Stimulated activated memory B cell treated with anti-CD40 and anti-IgM and Interleukin-4, amounts not matched to agents 10 μg/mL and 1 μg/mL and 100 μg/mL, for 72 hours (primary cell): ENCODE data around the gene EFCAB12.
"Not testable (repeated sequence)": the region's sequence is repeated elsewhere in the genome, so short reads cannot be mapped to it uniquely, and the experiment has no call there.

Source experiments
- ATAC-seq: fragments of 150-1000 bp; cut with Tn5 transposase; 2 replicates; pipeline ENCODE4 v1.10.0; 2021
- H3K27ac Mint-ChIP-seq: one replicate; pipeline ENCODE4 v1.8.0; 2022; ENCODE audit warnings: mild to moderate bottlenecking, mixed read lengths
- H3K27me3 Mint-ChIP-seq: one replicate; pipeline ENCODE4 v1.8.0; 2022; ENCODE audit warnings: mixed read lengths
- H3K36me3 Mint-ChIP-seq: one replicate; pipeline ENCODE4 v1.8.0; 2022; ENCODE audit warnings: mixed read lengths
- H3K4me1 Mint-ChIP-seq: one replicate; pipeline ENCODE4 v1.8.0; 2022; ENCODE audit warnings: mixed read lengths
- H3K4me3 Mint-ChIP-seq: one replicate; pipeline ENCODE4 v1.8.0; 2022; ENCODE audit warnings: mild to moderate bottlenecking, moderate library complexity, mixed read lengths
- H3K9me3 Mint-ChIP-seq: one replicate; pipeline ENCODE4 v1.8.0; 2022; ENCODE audit warnings: mixed read lengths

Gene EFCAB12

GRCh38 chr3:129417326-129417725, 11.1 kb downstream of the EFCAB12 start:
- H3K27ac Mint-ChIP-seq, result no peak overlapping the region
- no peaks in the 10 kb centered on the region for H3K9me3 Mint-ChIP-seq
- peaks cover 8% of the 10 kb centered on the region for H3K36me3 Mint-ChIP-seq
- no peak overlapping the region for H3K4me3 Mint-ChIP-seq
- peaks cover 5% of the 10 kb centered on the region for H3K4me1 Mint-ChIP-seq
- H3K27me3 Mint-ChIP-seq, result no peaks in the 10 kb centered on the region
- ATAC-seq, result no peak

GRCh38 chr3:129416415-129416814, 12.0 kb downstream of the EFCAB12 start:
- no peaks in the 10 kb centered on the region for H3K9me3 Mint-ChIP-seq
- peaks cover 8% of the 10 kb centered on the region for H3K36me3 Mint-ChIP-seq
- no peak overlapping the region for H3K4me3 Mint-ChIP-seq
- ATAC-seq, result no peak
- H3K27me3 Mint-ChIP-seq, result no peaks in the 10 kb centered on the region
- H3K4me1 Mint-ChIP-seq, result peaks cover 5% of the 10 kb centered on the region
- no peak overlapping the region for H3K27ac Mint-ChIP-seq

- no peak for ATAC-seq
- Mint-ChIP-seq H3K27ac (no peak overlapping the region), H3K36me3 (peaks cover 2% of the 10 kb centered on the region), H3K4me3 (no peak overlapping the region), H3K9me3 (no peaks in the 10 kb centered on the region), H3K27me3 (no peaks in the 10 kb centered on the region), H3K4me1 (peaks cover 5% of the 10 kb centered on the region)
Measured at GRCh38 chr3:129415830-129416229, 12.6 kb downstream of the EFCAB12 start.

DNA sequence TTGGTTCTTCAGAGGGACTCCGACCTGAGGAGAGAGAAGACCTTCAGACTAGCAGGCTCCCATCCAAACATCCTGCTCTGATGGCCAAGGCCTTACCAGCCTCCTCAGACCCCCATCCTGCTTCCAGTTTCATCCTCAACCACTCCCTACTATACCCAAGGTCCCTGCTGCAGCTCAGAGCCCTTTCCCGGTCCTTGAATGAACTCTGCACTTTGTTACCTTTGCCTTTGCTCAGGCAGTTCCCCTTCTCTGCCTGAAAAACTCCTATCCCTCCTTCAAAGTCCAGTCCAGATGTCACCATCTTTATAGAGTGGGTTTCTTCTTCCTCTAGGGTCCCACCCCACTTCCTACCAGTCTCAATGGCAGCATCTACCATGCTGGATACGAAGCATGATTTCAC, 13.1 kb downstream of the EFCAB12 start:
- no peak overlapping the region for H3K4me3 Mint-ChIP-seq
- H3K36me3 Mint-ChIP-seq, result no peaks in the 10 kb centered on the region
- H3K27me3 Mint-ChIP-seq, result no peaks in the 10 kb centered on the region
- H3K27ac Mint-ChIP-seq, result no peak overlapping the region
- H3K4me1 Mint-ChIP-seq, result peaks cover 5% of the 10 kb centered on the region
- no peak for ATAC-seq
- no peaks in the 10 kb centered on the region for H3K9me3 Mint-ChIP-seq

DNA sequence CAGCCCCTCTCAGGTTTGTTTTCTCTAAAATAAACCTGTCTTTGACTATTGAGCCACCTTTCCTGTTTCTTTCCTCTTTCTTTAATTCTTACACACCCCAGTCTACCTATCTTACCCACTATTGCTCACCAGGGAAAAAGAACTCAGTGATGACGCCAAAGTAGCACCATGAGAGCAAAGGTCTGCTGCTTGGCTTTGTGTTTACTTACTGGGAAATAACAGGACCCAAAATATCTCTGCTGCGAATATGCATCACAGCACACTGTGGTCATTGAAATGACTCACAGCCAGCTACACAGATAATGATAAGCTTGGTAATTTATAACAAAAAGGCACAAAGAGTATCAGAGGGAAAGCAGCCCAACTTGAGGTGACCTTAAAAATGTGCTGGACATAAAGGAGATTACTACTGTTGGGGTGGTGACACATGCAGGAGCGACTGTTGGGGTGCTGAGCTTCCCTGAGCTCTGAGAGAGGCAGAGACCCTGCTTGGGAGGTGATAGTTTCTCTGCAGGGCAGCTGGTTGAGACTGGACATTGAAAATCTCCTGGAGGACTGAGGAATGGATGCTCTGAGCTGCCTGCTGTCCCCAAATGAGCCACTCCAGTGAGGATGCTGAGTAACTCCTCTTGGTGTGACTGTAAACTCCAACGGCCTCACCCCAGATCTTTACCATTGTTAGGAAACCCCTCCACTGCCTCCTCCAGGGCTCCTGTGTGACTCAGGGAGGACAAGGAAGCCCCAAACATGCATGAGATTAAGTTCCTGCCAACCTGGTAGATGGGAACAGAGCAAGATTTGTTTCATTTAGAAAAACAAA, 14.5 kb downstream of the EFCAB12 start:
- Mint-ChIP-seq H3K9me3 (no peaks in the 10 kb centered on the region), H3K36me3 (no peaks in the 10 kb centered on the region), H3K27me3 (no peaks in the 10 kb centered on the region), H3K4me3 (no peak overlapping the region), H3K4me1 (peaks cover 11% of the 10 kb centered on the region), H3K27ac (peak overlapping the region; percentile 51)
- ATAC-seq, result peak; percentile 86

- Mint-ChIP-seq H3K4me1 (peaks cover 11% of the 10 kb centered on the region), H3K27ac (peak overlapping the region; percentile 51)
- not testable (repeated sequence) for H3K4me3 Mint-ChIP-seq, H3K36me3 Mint-ChIP-seq, H3K27me3 Mint-ChIP-seq, H3K9me3 Mint-ChIP-seq, ATAC-seq
Measured at GRCh38 chr3:129413238-129413637, 15.2 kb downstream of the EFCAB12 start.

DNA sequence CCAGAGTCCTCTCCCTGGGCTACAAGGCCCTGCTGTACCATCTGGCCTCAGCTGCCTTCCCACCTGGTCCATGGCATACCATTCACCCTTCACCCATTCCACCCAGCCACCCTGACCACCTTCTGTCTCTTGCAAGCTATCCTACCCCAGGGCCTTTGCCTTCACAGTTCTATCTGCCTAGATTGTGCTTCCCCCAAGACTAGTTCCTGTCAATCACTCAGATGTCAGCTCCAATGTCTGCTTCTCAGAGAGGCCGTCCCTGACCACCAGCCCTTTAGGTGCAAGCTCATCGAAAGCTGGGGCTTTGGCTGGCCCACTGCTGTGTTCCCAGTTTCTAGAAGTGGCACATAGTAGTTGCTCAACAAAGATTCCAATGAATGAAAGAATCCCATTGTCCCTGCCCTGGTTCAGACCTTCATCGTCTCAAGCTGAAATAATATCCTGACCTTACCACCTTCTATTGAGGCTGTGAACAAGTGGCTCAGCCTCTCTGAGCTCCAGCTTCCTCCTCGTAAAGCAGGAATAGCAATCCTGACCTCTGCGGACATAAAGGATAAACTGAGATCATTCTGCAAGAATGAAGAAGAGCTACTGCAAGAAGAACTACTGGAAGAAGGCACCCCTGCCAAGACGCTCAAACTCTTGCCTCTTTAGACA, 15.8 kb downstream of the EFCAB12 start:
- no peak overlapping the region for H3K27ac Mint-ChIP-seq
- H3K36me3 Mint-ChIP-seq, result no peaks in the 10 kb centered on the region
- H3K4me3 Mint-ChIP-seq, result no peak overlapping the region
- no peaks in the 10 kb centered on the region for H3K27me3 Mint-ChIP-seq
- no peaks in the 10 kb centered on the region for H3K9me3 Mint-ChIP-seq
- peaks cover 11% of the 10 kb centered on the region for H3K4me1 Mint-ChIP-seq
- no peak for ATAC-seq

GRCh38 chr3:129410971-129411370, 17.5 kb downstream of the EFCAB12 start:
- H3K4me1 Mint-ChIP-seq, result peaks cover 11% of the 10 kb centered on the region

DNA sequence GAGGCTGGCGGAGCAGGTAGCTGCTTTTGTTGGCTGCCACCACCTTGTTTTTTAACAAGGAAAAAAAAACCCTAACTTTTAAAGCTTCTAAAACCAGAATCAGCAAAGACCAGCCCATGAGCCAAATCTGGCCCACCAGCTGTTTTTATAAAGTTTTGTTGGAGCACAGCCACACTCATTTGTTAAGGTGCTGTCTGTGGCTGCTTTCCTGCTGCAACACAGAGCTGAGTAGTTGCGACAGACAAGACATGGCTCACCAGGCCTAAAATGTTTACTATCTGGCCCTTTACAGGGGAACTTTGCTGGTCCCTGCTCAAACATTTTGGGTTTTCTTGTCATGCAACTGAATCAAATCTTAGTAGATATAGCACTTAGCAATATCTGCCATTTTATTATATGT, 18.9 kb downstream of the EFCAB12 start:
- no peak for ATAC-seq
- H3K9me3 Mint-ChIP-seq, result no peaks in the 10 kb centered on the region
- H3K4me3 Mint-ChIP-seq, result no peak overlapping the region
- H3K4me1 Mint-ChIP-seq, result peaks cover 11% of the 10 kb centered on the region
- H3K27me3 Mint-ChIP-seq, result no peaks in the 10 kb centered on the region
- no peak overlapping the region for H3K27ac Mint-ChIP-seq
- no peaks in the 10 kb centered on the region for H3K36me3 Mint-ChIP-seq

More at GRCh38 chr3:129410971-129411370, 17.5 kb downstream of the EFCAB12 start:
- Mint-ChIP-seq H3K36me3 (no peaks in the 10 kb centered on the region), H3K9me3 (no peaks in the 10 kb centered on the region), H3K27me3 (no peaks in the 10 kb centered on the region), H3K27ac (no peak overlapping the region), H3K4me3 (no peak overlapping the region)
- no peak for ATAC-seq

DNA sequence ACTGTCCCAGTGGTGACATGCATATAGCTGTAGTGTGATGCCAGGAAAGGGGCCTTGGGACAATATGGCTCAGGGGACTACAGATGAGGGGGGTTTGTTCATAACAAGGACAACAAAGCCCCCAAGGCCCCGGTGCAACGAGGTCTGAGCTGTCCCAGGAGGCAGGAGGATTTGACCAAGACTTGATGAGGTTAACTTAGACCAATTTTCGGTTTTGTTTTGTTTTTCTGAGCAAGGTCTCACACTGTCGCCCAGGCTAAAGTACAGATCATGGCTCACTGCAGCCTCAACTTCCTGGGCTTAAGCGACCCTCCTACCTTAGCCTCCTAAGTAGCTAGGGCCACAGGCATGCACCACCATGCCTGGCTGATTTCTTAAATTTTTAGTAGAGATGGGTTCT, 23.8 kb downstream of the EFCAB12 start:
- no peak overlapping the region for H3K4me3 Mint-ChIP-seq
- H3K4me1 Mint-ChIP-seq, result peaks cover 19% of the 10 kb centered on the region
- H3K9me3 Mint-ChIP-seq, result no peaks in the 10 kb centered on the region
- no peak overlapping the region for H3K27ac Mint-ChIP-seq
- H3K36me3 Mint-ChIP-seq, result no peaks in the 10 kb centered on the region
- no peaks in the 10 kb centered on the region for H3K27me3 Mint-ChIP-seq
- ATAC-seq, result no peak

DNA sequence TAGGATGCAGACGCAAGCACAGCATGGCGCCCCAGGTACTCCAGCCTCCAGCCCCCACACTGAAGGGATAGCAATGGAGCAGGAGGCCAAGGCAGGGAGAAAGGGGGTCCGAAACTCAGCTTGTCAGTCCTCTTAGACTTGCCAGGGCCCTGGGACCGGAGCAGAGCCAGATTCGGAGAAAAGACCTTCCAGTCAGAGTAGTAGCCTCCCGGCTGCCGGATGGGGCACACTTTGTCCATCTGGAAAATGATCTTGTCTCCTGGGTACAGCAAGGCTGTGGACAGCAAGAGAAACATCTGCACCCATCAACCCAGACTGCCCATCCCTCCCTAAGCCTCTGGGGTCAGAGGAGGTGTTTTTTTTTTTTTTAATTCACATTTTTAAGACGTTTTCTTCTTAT, 24.3 kb downstream of the EFCAB12 start:
- Mint-ChIP-seq H3K4me1 (peaks cover 16% of the 10 kb centered on the region), H3K27me3 (no peaks in the 10 kb centered on the region), H3K36me3 (no peaks in the 10 kb centered on the region), H3K27ac (no peak overlapping the region), H3K9me3 (no peaks in the 10 kb centered on the region), H3K4me3 (no peak overlapping the region)
- ATAC-seq, result no peak

DNA sequence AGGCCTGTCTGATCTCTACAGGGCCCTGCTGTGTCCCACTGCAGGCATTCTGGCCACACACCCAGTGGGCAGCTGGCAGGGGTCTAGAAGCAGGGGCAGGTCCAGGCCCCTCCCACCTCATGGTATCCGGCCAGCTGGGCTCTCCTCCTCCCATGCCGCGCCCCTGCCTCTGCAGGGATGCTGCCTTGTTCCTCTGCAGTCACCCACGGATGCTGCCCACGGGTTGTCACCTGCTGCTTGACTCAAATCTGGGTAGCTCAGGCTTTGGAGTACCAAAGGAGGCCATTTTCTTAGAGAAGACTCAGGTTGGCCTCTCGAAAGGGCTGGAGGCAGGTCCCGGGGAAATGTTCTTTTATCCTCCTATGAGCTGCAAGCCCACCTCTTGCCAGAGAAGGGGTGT, 25.0 kb downstream of the EFCAB12 start:
- H3K4me1 Mint-ChIP-seq, result peaks cover 18% of the 10 kb centered on the region
- H3K36me3 Mint-ChIP-seq, result no peaks in the 10 kb centered on the region
- H3K27me3 Mint-ChIP-seq, result no peaks in the 10 kb centered on the region
- no peak for ATAC-seq
- no peaks in the 10 kb centered on the region for H3K9me3 Mint-ChIP-seq
- no peak overlapping the region for H3K4me3 Mint-ChIP-seq
- H3K27ac Mint-ChIP-seq, result peak overlapping the region; percentile 20

GRCh38 chr3:129402616-129403015, 25.8 kb downstream of the EFCAB12 start:
- peaks cover 26% of the 10 kb centered on the region for H3K4me1 Mint-ChIP-seq
- H3K9me3 Mint-ChIP-seq, result no peaks in the 10 kb centered on the region
- H3K27ac Mint-ChIP-seq, result peak overlapping the region; percentile 20
- no peaks in the 10 kb centered on the region for H3K27me3 Mint-ChIP-seq
- no peak for ATAC-seq
- H3K4me3 Mint-ChIP-seq, result no peak overlapping the region
- no peaks in the 10 kb centered on the region for H3K36me3 Mint-ChIP-seq

DNA sequence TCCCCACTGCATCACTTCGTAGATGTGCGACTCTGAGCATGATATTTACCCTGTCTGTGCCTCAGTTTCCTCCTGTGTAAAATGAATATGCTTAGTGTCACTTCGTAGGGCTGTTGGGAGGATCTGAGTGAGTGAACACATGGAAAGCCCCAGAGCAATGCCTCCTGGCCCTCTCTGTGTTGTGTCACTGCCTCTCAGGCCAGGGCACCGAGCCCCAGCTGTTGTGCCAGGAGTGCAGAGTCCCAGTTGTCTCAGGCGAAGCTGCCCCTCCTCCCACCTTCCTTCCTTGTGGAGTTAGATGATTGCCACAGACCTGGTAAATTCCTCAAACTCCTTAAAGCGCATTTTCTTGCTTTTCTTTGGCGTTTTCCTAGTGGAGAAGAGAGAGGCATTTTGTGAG, 26.2 kb downstream of the EFCAB12 start:
- Mint-ChIP-seq H3K4me1 (peaks cover 31% of the 10 kb centered on the region), H3K27me3 (no peaks in the 10 kb centered on the region), H3K4me3 (no peak overlapping the region), H3K9me3 (no peaks in the 10 kb centered on the region), H3K27ac (no peak overlapping the region), H3K36me3 (no peaks in the 10 kb centered on the region)
- no peak for ATAC-seq

GRCh38 chr3:129399895-129400357, 28.5 kb downstream of the EFCAB12 start:
- Mint-ChIP-seq H3K27ac (peak overlapping the region; percentile 98), H3K36me3 (peaks cover 16% of the 10 kb centered on the region), H3K4me1 (peaks cover 52% of the 10 kb centered on the region), H3K9me3 (no peaks in the 10 kb centered on the region), H3K27me3 (no peaks in the 10 kb centered on the region), H3K4me3 (peak overlapping the region; percentile 99)
- ATAC-seq, result peak; percentile 58
